Measurements from ENCODE around the gene ABCC8. TPM values are rescaled to one million over a fixed set of nuclear protein-coding genes. Genes with fewer than 3 reads are reported as not detected.

The ABCC8 gene
- total RNA-seq, 2 experiments from 2014 or later, result not detected

GRCh38 chr11:17514476-17514875 is 37.8 kb upstream of the ABCC8 start:
- H3K27me3 Mint-ChIP-seq (ENCODE audit: low read depth), result no peaks in the 10 kb centered on the region

GRCh38 chr11:17513853-17514252 is 37.2 kb upstream of the ABCC8 start:
- Mint-ChIP-seq H3K4me3 (no peak overlapping the region), H3K4me1 (ENCODE audit: low read depth) (no peaks in the 10 kb centered on the region), H3K9me3 (no peaks in the 10 kb centered on the region), H3K27me3 (ENCODE audit: low read depth) (no peaks in the 10 kb centered on the region), H3K27ac (no peak overlapping the region), H3K36me3 (ENCODE audit: low read depth) (no peaks in the 10 kb centered on the region)
- intact Hi-C loops (cut with micrococcal nuclease), result no loop called here
- CTCF ChIA-PET, result no interaction called here
- no peak for DNase-seq

More at GRCh38 chr11:17514476-17514875, 37.8 kb upstream of the ABCC8 start:
- Mint-ChIP-seq H3K27ac (no peak overlapping the region), H3K4me3 (no peak overlapping the region), H3K4me1 (ENCODE audit: low read depth) (no peaks in the 10 kb centered on the region), H3K9me3 (no peaks in the 10 kb centered on the region), H3K36me3 (ENCODE audit: low read depth) (no peaks in the 10 kb centered on the region)
- no peak for DNase-seq
- intact Hi-C loops (cut with micrococcal nuclease), result no loop called here
- CTCF ChIA-PET, result interaction anchor here (1.2 kb wide), 1 partner anchor 130 kb away, joined by 4 read pairs; no protein-coding TSS in a partner anchor

GRCh38 chr11:17512101-17512500 is 35.5 kb upstream of the ABCC8 start:
- CTCF ChIA-PET, result interaction anchor here (1.0 to 2.3 kb wide), 4 partner anchors 9 to 128 kb away, joined by 3 to 11 read pairs (median 6); no protein-coding TSS in a partner anchor
- Mint-ChIP-seq H3K27me3 (ENCODE audit: low read depth) (no peaks in the 10 kb centered on the region), H3K36me3 (ENCODE audit: low read depth) (no peaks in the 10 kb centered on the region), H3K4me1 (ENCODE audit: low read depth) (no peaks in the 10 kb centered on the region), H3K27ac (no peak overlapping the region), H3K9me3 (no peaks in the 10 kb centered on the region), H3K4me3 (no peak overlapping the region)
- intact Hi-C loops (cut with micrococcal nuclease), result no loop called here
- no peak for DNase-seq

- no peak for DNase-seq
- H3K36me3 Mint-ChIP-seq (ENCODE audit: low read depth), result no peaks in the 10 kb centered on the region
- H3K4me3 Mint-ChIP-seq, result no peak overlapping the region
- CTCF ChIA-PET, result interaction anchor here (0.6 to 2.3 kb wide), 4 partner anchors 8 to 128 kb away, joined by 3 to 8 read pairs (median 3); no protein-coding TSS in a partner anchor
- H3K4me1 Mint-ChIP-seq (ENCODE audit: low read depth), result no peaks in the 10 kb centered on the region
- no peak overlapping the region for H3K27ac Mint-ChIP-seq
- intact Hi-C loops (cut with micrococcal nuclease), result no loop called here
- no peaks in the 10 kb centered on the region for H3K9me3 Mint-ChIP-seq
- peaks cover under 1% of the 10 kb centered on the region for H3K27me3 Mint-ChIP-seq (ENCODE audit: low read depth)
These were observed 34.9 kb upstream of the ABCC8 start for GRCh38 chr11:17511571-17511970.

- no peak overlapping the region for H3K27ac Mint-ChIP-seq
- CTCF ChIA-PET, result no interaction called here
These were observed 34.0 kb upstream of the ABCC8 start for GRCh38 chr11:17510507-17511206.

GRCh38 chr11:17508791-17509190 is 32.1 kb upstream of the ABCC8 start:
- Mint-ChIP-seq H3K27ac (no peak overlapping the region), H3K36me3 (ENCODE audit: low read depth) (no peaks in the 10 kb centered on the region), H3K4me3 (no peak overlapping the region), H3K9me3 (no peaks in the 10 kb centered on the region), H3K4me1 (ENCODE audit: low read depth) (no peaks in the 10 kb centered on the region), H3K27me3 (ENCODE audit: low read depth) (peaks cover 4% of the 10 kb centered on the region)
- CTCF ChIA-PET, result interaction anchor here (0.8 to 8.2 kb wide), 4 partner anchors 19 to 129 kb away, joined by 3 to 92 read pairs (median 6); no protein-coding TSS in a partner anchor
- no peak for DNase-seq
- intact Hi-C loops (cut with micrococcal nuclease), result no loop called here

More at GRCh38 chr11:17510507-17511206, 34.0 kb upstream of the ABCC8 start:
- Mint-ChIP-seq H3K4me3 (no peak overlapping the region), H3K4me1 (ENCODE audit: low read depth) (no peaks in the 10 kb centered on the region), H3K27me3 (ENCODE audit: low read depth) (peaks cover 4% of the 10 kb centered on the region), H3K9me3 (no peaks in the 10 kb centered on the region), H3K36me3 (ENCODE audit: low read depth) (no peaks in the 10 kb centered on the region)
- DNase-seq, result no peak
- intact Hi-C loops (cut with micrococcal nuclease), result no loop called here

GRCh38 chr11:17508306-17508705 is 31.7 kb upstream of the ABCC8 start:
- H3K27me3 Mint-ChIP-seq (ENCODE audit: low read depth), result peaks cover 4% of the 10 kb centered on the region

GRCh38 chr11:17507773-17508172 is 31.1 kb upstream of the ABCC8 start:
- Mint-ChIP-seq H3K4me1 (ENCODE audit: low read depth) (no peaks in the 10 kb centered on the region), H3K27ac (no peak overlapping the region), H3K9me3 (no peaks in the 10 kb centered on the region), H3K4me3 (no peak overlapping the region), H3K36me3 (ENCODE audit: low read depth) (no peaks in the 10 kb centered on the region), H3K27me3 (ENCODE audit: low read depth) (peaks cover 4% of the 10 kb centered on the region)
- intact Hi-C loops (cut with micrococcal nuclease), result no loop called here
- CTCF ChIA-PET, result interaction anchor here (0.7 to 8.2 kb wide), 7 partner anchors 9 to 279 kb away, joined by 3 to 92 read pairs (median 5); partner anchors contain the start of gene KCNJ11
- no peak for DNase-seq

More at GRCh38 chr11:17508306-17508705, 31.7 kb upstream of the ABCC8 start:
- H3K4me1 Mint-ChIP-seq (ENCODE audit: low read depth), result no peaks in the 10 kb centered on the region
- H3K4me3 Mint-ChIP-seq, result no peak overlapping the region
- no peak for DNase-seq
- H3K9me3 Mint-ChIP-seq, result no peaks in the 10 kb centered on the region
- CTCF ChIA-PET, result interaction anchor here (0.7 to 8.2 kb wide), 6 partner anchors 9 to 125 kb away, joined by 3 to 92 read pairs (median 4); partner anchors contain the start of gene KCNJ11
- intact Hi-C loops (cut with micrococcal nuclease), result no loop called here
- H3K27ac Mint-ChIP-seq, result no peak overlapping the region
- no peaks in the 10 kb centered on the region for H3K36me3 Mint-ChIP-seq (ENCODE audit: low read depth)

- CTCF ChIA-PET, result interaction anchor here (1.3 to 8.2 kb wide), 5 partner anchors 14 to 278 kb away, joined by 3 to 92 read pairs (median 5); partner anchors contain the start of gene KCNJ11
- H3K27ac Mint-ChIP-seq, result no peak overlapping the region
These were observed 30.3 kb upstream of the ABCC8 start for GRCh38 chr11:17506942-17507341.

GRCh38 chr11:17506314-17506713 is 29.7 kb upstream of the ABCC8 start:
- no peaks in the 10 kb centered on the region for H3K9me3 Mint-ChIP-seq
- H3K36me3 Mint-ChIP-seq (ENCODE audit: low read depth), result no peaks in the 10 kb centered on the region
- intact Hi-C loops (cut with micrococcal nuclease), result no loop called here
- CTCF ChIA-PET, result interaction anchor here (0.8 to 8.2 kb wide), 5 partner anchors 117 to 277 kb away, joined by 3 to 92 read pairs (median 8); partner anchors contain the start of gene KCNJ11
- H3K4me3 Mint-ChIP-seq, result no peak overlapping the region
- no peak overlapping the region for H3K27ac Mint-ChIP-seq
- DNase-seq, result no peak
- H3K27me3 Mint-ChIP-seq (ENCODE audit: low read depth), result peaks cover 4% of the 10 kb centered on the region
- H3K4me1 Mint-ChIP-seq (ENCODE audit: low read depth), result no peaks in the 10 kb centered on the region

More at GRCh38 chr11:17506942-17507341, 30.3 kb upstream of the ABCC8 start:
- Mint-ChIP-seq H3K36me3 (ENCODE audit: low read depth) (no peaks in the 10 kb centered on the region), H3K4me3 (no peak overlapping the region), H3K4me1 (ENCODE audit: low read depth) (no peaks in the 10 kb centered on the region), H3K9me3 (no peaks in the 10 kb centered on the region), H3K27me3 (ENCODE audit: low read depth) (peaks cover 4% of the 10 kb centered on the region)
- intact Hi-C loops (cut with micrococcal nuclease), result no loop called here
- no peak for DNase-seq

- H3K9me3 Mint-ChIP-seq, result no peaks in the 10 kb centered on the region
- no peak overlapping the region for H3K4me3 Mint-ChIP-seq
- DNase-seq, result no peak
- no peaks in the 10 kb centered on the region for H3K36me3 Mint-ChIP-seq (ENCODE audit: low read depth)
- peaks cover 4% of the 10 kb centered on the region for H3K27me3 Mint-ChIP-seq (ENCODE audit: low read depth)
- intact Hi-C loops (cut with micrococcal nuclease), result no loop called here
- H3K4me1 Mint-ChIP-seq (ENCODE audit: low read depth), result no peaks in the 10 kb centered on the region
- CTCF ChIA-PET, result interaction anchor here (0.6 to 8.2 kb wide), 9 partner anchors 14 to 275 kb away, joined by 3 to 92 read pairs (median 4); partner anchors contain the start of gene KCNJ11
- no peak overlapping the region for H3K27ac Mint-ChIP-seq
These were observed 28.5 kb upstream of the ABCC8 start for GRCh38 chr11:17505146-17505545.

- H3K27ac Mint-ChIP-seq, result no peak overlapping the region
- no peaks in the 10 kb centered on the region for H3K36me3 Mint-ChIP-seq (ENCODE audit: low read depth)
- intact Hi-C loops (cut with micrococcal nuclease), result loop anchor here (1.0 to 5.0 kb wide), 6 partner anchors 120 to 716 kb away; no protein-coding TSS in a partner anchor
- H3K9me3 Mint-ChIP-seq, result no peaks in the 10 kb centered on the region
- H3K4me3 Mint-ChIP-seq, result no peak overlapping the region
- DNase-seq, result peak; percentile 85
- H3K27me3 Mint-ChIP-seq (ENCODE audit: low read depth), result peaks cover 4% of the 10 kb centered on the region
- CTCF ChIA-PET, result interaction anchor here (0.6 to 8.2 kb wide), 12 partner anchors 11 to 275 kb away, joined by 3 to 92 read pairs (median 4); partner anchors contain the start of gene KCNJ11
- H3K4me1 Mint-ChIP-seq (ENCODE audit: low read depth), result no peaks in the 10 kb centered on the region
These were observed 27.9 kb upstream of the ABCC8 start for GRCh38 chr11:17504330-17505107.
